Fibroblast of lung (primary cell): ENCODE data around the gene SCEL. TPM values are rescaled to one million over a fixed set of nuclear protein-coding genes. Genes with fewer than 3 reads are reported as not detected.

ENCODE experiments used
- DNase-seq, 2 donors: peaks; one replicate each; pipeline versions ENCODE4 v3.0.0 to v3.0.0-alpha.2; 2010; ENCODE audit warnings: low read depth in 2 of 2
- H2AFZ ChIP-seq: 2 replicates; pipeline ENCODE4 v1.5.1; 2012; ENCODE audit warnings: low read length, control low read depth, inconsistent platforms
- H3K27ac ChIP-seq: 2 replicates; pipeline ENCODE4 v1.5.1; 2011; ENCODE audit warnings: low read length, control low read depth; ENCODE audit not compliant: insufficient read depth
- H3K27me3 ChIP-seq: 2 replicates; pipeline ENCODE4 v1.5.1; 2011; ENCODE audit warnings: mild to moderate bottlenecking, low read length; ENCODE audit not compliant: control insufficient read depth, insufficient read depth
- H3K36me3 ChIP-seq: 2 replicates; pipeline ENCODE4 v1.5.1; 2011; ENCODE audit warnings: low read length; ENCODE audit not compliant: control insufficient read depth, insufficient read depth
- H3K4me1 ChIP-seq: 2 replicates; pipeline ENCODE4 v1.5.1; 2011; ENCODE audit warnings: low read length; ENCODE audit not compliant: control insufficient read depth, insufficient read depth; ENCODE audit errors: extremely low read depth
- H3K4me2 ChIP-seq: 2 replicates; pipeline ENCODE4 v1.5.1; 2011; ENCODE audit warnings: low read length, control low read depth; ENCODE audit not compliant: insufficient read depth; ENCODE audit errors: extremely low read depth
- H3K4me3 ChIP-seq, 4 experiments: fragments of 200-600 bp in 1 of 4; sonication (generic) in 1 of 4; replicated peaks in 1 of 4; 2 replicates each; pipeline ENCODE4 v1.5.1; 2011 to 2016; ENCODE audit warnings: low read length in 4 of 4, low read depth in 3 of 4, mild to moderate bottlenecking in 3 of 4, control low read depth in 2 of 4, inconsistent platforms in 1 of 4, mixed read lengths in 1 of 4; ENCODE audit not compliant: insufficient read depth in 1 of 4; ENCODE audit errors: control extremely low read depth in 1 of 4
- H3K79me2 ChIP-seq: 2 replicates; pipeline ENCODE4 v1.5.1; 2012; ENCODE audit warnings: mild to moderate bottlenecking, low read length, inconsistent platforms; ENCODE audit not compliant: control insufficient read depth, insufficient read depth
- H3K9ac ChIP-seq: 2 replicates; pipeline ENCODE4 v1.5.1; 2011; ENCODE audit warnings: mild to moderate bottlenecking, low read length, control low read depth; ENCODE audit not compliant: insufficient read depth
- H3K9me3 ChIP-seq: 2 replicates; pipeline ENCODE4 v1.5.1; 2012; ENCODE audit warnings: low read depth, low read length; ENCODE audit not compliant: control insufficient read depth, insufficient read depth
- H4K20me1 ChIP-seq: 2 replicates; pipeline ENCODE4 v1.5.1; 2011; ENCODE audit warnings: low read length; ENCODE audit not compliant: control insufficient read depth, insufficient read depth; ENCODE audit errors: extremely low read depth
- CTCF ChIP-seq, 2 donors: IDR thresholded peaks in 1 of 2; conservative IDR thresholded peaks in 1 of 2; 1 replicate in 1 of 2; 2 replicates in 1 of 2; pipeline ENCODE4 v1.5.1; 2011 to 2012; ENCODE audit warnings: low read length in 2 of 2, control low read depth in 1 of 2, inconsistent platforms in 1 of 2, low read depth in 1 of 2, mild to moderate bottlenecking in 1 of 2
- EZH2 ChIP-seq: IDR thresholded peaks from 2 replicates; pipeline ENCODE4 v1.5.1; 2012; ENCODE audit warnings: low read length, control low read depth, mild to moderate bottlenecking; ENCODE audit errors: missing control alignments
- polyA plus RNA-seq, 2 donors: library from polyadenylated mRNA; depleted of rRNA in 1 of 2; stranded (reverse) in 1 of 2; unstranded in 1 of 2; fragments of >200 nt; gene quantifications; 2 replicates each; pipeline ENCODE4 v1.2.1, GENCODE V29; 2011 to 2012; ENCODE audit warnings: missing spikeins in 1 of 2
- total RNA-seq: library from RNA; depleted of rRNA; stranded (reverse); fragments of >200 nt; gene quantifications from 2 replicates; pipeline ENCODE4 v1.2.1, GENCODE V29; 2014

Gene SCEL
- total and polyA plus RNA-seq, 2 donors (not counting 1 experiment from before 2014, with no cell fraction given), result not detected

- Histone ChIP-seq H3K4me3 (no peak overlapping the region), H2AFZ (no peak overlapping the region), H3K27me3 (no peaks in the 10 kb centered on the region)
Measured at GRCh38 chr13:77528414-77528813, 7.1 kb upstream of the SCEL start.

GRCh38 chr13:77528834-77529500, 6.5 kb upstream of the SCEL start:
- Histone ChIP-seq H4K20me1 (no peaks in the 10 kb centered on the region), H3K36me3 (no peaks in the 10 kb centered on the region), H3K9ac (no peak overlapping the region), H2AFZ (no peak overlapping the region), H3K27ac (no peak overlapping the region), H3K4me2 (no peak overlapping the region), H3K4me1 (no peaks in the 10 kb centered on the region), H3K79me2 (no peaks in the 10 kb centered on the region), H3K27me3 (no peaks in the 10 kb centered on the region), H3K9me3 (no peaks in the 10 kb centered on the region), H3K4me3 (no peak overlapping the region)
- DNase-seq, result no peak
- TF ChIP-seq EZH2 (no peak), CTCF (conservative IDR thresholded peaks at IDR 0.05 in 1 of 2, IDR thresholded peaks at IDR 0.05 in 1 of 2; ENCODE audit: low read depth in 1 of 2, low read length in 2 of 2) (no peak)

More at GRCh38 chr13:77528414-77528813, 7.1 kb upstream of the SCEL start:
- no peaks in the 10 kb centered on the region for H3K9me3 ChIP-seq
- no peak overlapping the region for H3K4me2 ChIP-seq
- H3K9ac ChIP-seq, result no peak overlapping the region
- no peaks in the 10 kb centered on the region for H3K79me2 ChIP-seq
- no peaks in the 10 kb centered on the region for H4K20me1 ChIP-seq
- no peak overlapping the region for H3K27ac ChIP-seq
- no peaks in the 10 kb centered on the region for H3K4me1 ChIP-seq
- H3K36me3 ChIP-seq, result no peaks in the 10 kb centered on the region
- DNase-seq, result no peak
- TF ChIP-seq EZH2, result no peak
- TF ChIP-seq CTCF (conservative IDR thresholded peaks at IDR 0.05 in 1 of 2, IDR thresholded peaks at IDR 0.05 in 1 of 2; ENCODE audit: low read depth in 1 of 2, low read length in 2 of 2), result no peak

- no peaks in the 10 kb centered on the region for H3K36me3 ChIP-seq
- H3K9me3 ChIP-seq, result no peaks in the 10 kb centered on the region
- no peak for DNase-seq
- H3K27ac ChIP-seq, result no peak overlapping the region
- no peak overlapping the region for H3K4me3 ChIP-seq
- no peaks in the 10 kb centered on the region for H3K27me3 ChIP-seq
- H3K4me1 ChIP-seq, result no peaks in the 10 kb centered on the region
- TF ChIP-seq CTCF (conservative IDR thresholded peaks at IDR 0.05 in 1 of 2, IDR thresholded peaks at IDR 0.05 in 1 of 2; ENCODE audit: low read depth in 1 of 2, low read length in 2 of 2) (no peak), EZH2 (no peak)
- no peak overlapping the region for H3K9ac ChIP-seq
- no peaks in the 10 kb centered on the region for H4K20me1 ChIP-seq
- H3K4me2 ChIP-seq, result no peak overlapping the region
- no peaks in the 10 kb centered on the region for H3K79me2 ChIP-seq
- no peak overlapping the region for H2AFZ ChIP-seq
Measured at GRCh38 chr13:77529501-77529840, 6.0 kb upstream of the SCEL start.
